ENCODE data around the gene C12orf75.
"Not testable (repeated sequence)": the region's sequence is repeated elsewhere in the genome, so short reads cannot be mapped to it uniquely, and the experiment has no call there.

Gene C12orf75

DNA sequence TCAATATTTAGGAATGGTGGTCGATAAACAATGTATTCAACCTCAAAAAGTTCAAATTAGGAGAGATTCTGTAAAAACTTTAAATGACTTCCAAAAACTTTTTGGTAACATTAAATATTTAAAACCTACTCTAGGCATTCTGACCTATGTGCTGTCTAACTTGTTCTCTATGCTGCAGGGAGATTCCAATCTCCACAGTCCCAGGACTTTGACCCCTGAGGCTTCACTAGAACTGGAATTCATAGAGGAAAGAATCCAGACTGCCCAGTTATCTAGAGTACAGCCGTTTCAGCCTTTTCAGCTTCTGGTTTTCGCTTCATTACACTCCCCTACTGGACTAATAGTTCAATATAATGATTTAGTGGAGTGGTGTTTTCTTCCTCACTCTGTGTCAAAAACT, 21.1 kb upstream of the C12orf75 start:
- not testable (repeated sequence) for DNase-seq (ENCODE audit: low spot score)

DNA sequence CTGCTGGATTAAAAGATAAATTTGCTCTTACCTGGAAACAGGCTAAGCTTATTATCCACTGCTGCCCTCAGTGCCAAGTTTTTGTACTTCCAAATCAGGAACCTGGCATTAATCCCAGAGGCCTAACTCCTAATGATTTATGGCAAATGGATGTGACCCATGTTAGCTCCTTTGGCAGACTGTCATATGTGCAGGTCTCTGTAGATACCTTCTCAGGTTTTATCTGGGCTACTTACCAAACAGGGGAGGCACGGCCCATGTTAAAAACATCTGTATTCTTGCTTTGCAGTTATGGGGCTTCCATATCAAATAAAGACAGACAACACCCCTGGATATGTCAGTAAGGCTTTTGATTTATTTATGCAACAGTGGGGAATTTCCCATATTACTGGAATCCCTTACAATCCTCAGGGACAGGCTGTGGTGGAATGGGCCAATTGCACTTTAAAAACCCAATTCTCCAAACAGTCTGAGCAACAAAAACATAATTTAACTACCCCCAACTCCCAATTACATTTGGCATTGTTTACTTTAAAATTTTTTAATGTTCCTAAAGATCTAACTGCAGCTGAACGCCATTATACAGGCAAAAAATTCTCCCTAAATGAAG, 19.9 kb upstream of the C12orf75 start:
- not testable (repeated sequence) for DNase-seq (ENCODE audit: low spot score)

DNA sequence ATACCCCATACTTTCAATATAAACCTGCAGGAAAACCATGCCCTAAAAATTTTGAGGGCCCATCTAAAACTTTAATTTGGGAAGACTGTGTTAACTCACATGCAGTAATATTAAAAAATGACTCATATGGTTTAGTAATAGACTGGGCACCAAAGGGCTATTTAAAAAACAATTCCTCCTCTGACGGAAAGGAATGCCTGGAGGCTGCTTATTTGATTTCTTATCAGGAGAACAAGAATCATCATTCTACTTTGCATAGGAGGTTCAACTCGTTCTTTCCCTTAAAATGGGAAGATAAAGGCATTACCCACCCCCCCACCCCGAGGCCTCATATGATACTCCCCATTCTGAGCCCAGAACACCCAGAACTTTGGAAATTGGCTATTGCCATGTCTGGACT, 18.6 kb upstream of the C12orf75 start:
- not testable (repeated sequence) for DNase-seq (ENCODE audit: low spot score)

DNA sequence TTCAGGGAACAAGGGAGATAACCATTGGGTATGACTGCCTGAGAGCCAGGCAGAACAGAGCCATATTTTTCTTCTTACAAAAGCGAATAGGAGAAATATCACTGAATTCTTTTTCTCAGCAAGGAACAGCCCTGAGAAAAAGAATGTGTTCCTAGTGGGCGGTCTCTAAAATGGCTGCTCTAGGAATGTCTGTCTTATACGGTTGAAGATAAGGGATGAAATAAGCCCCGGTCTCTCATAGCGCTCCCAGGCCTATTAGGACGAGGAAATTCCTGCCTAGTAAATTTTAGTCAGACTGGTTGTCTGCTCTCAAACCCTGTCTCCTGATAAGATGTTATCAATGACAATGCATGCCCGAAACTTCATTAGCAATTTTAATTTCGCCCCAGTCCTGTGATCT, 16.7 kb upstream of the C12orf75 start:
- not testable (repeated sequence) for DNase-seq (ENCODE audit: low spot score)

DNA sequence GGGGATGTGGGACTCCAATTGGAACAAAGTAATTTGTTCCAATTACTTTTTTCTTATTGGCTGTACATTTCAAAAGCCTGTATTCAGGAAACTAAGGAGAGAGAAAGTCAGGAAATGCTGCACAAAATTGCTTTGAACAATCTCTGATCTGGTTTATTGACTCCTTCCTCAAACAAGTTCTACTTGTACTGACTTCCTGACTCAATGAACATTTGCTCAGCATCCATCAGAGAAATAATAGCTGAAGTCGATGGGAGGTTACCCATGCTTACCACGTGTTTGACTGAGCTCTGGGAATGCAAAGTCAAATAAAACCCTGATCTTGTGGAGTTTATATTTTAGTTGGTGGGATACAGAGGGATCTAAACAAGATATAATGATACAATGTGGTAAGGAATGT, 15.4 kb upstream of the C12orf75 start:
- no peak for DNase-seq (ENCODE audit: low spot score)

DNA sequence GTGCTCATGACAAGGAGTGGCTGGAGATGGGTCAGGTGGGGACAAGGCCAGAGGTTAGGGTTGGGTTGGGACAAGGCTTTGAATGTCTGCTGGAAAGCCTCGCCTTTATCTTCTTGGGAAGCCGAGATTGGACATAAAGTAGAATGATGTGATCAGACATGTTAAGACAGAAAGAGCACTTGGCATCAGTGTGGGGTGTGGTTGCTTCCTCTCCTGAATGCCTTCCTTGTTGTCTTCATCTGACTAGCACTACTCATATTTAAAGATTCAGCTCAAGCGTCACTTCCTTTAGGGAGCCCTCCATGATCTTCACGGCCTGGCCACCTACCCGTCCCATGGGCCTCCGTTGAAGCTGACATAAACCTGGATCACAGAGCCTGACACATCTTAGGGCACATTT, 14.8 kb upstream of the C12orf75 start:
- DNase-seq (ENCODE audit: low spot score), result no peak

DNA sequence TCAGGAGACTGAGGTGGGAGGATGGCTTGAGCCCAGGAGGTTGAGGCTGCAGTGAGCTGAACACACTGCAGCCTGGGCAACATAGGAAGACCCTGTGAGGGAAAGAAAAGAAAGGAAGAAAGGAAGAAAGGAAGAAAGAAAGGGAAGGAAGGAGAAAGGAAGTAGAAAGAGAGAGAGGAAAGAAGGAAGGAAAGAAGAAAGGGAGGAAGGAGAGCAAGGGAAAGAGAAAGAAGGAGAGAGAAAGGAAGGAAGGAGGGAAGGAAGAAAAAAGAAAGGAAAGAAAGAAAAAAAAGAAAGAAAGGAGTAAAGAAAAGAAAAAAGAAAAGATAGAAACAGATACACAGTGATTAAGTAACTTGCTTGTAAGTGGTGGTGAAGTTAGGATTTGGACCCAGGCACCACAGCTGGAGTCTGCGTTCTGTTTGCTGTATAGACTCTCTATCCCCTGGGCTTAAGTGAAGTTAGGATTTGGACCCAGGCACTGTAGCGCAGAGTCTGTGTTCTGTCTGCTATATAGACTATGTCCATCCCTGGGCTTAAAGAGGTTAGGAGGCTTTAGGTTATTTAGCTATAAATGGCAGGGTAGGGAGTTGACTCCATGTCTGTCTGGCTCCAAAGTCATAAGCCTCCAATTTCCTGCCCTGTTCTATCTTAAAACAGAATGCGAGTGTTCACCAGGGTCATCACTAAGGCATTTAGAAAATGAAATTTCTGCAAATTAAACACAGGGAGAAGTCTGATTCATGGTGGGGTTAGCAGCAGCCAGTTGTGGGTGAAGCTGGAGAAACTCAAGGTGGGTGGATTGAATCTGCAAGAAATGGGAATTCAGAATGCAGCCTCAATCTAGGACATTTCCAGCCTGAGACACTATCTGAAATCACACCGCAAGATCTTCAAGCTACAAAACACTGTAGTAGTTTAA, 13.3 kb upstream of the C12orf75 start:
- no peak for DNase-seq (ENCODE audit: low spot score)

DNA sequence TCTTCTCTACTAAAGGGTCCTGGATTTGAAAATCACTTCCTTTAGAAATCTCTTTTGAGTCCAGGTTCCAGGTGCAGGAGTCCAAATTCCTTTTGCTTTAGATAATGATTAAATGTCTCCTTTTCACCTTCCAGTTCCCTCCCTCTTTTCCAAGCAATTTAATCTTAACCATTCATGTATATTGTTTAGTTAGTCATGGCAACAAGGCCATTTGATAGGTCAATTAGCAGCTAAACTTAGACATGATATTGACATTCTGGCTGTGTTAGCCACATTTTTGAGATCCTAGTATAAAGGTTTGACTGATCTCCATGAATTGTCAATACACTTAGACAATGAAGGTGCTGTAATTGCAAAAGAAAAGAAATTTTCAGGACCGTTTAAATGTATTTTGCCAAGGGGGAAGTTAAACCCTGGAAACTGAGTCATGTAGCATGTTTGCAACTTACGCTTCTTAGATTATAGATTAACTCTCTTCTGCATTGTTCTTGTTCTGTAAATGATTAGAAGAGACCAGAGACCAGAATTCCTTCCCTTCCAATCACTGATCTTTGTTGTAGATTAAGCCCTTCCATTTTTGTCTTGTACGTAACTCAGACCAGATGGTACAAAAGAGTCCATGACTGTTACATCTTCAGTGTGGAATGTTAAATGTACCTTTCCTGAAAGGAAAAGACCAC, 12.4 kb upstream of the C12orf75 start:
- peak; percentile 15 for DNase-seq (ENCODE audit: low spot score)

DNA sequence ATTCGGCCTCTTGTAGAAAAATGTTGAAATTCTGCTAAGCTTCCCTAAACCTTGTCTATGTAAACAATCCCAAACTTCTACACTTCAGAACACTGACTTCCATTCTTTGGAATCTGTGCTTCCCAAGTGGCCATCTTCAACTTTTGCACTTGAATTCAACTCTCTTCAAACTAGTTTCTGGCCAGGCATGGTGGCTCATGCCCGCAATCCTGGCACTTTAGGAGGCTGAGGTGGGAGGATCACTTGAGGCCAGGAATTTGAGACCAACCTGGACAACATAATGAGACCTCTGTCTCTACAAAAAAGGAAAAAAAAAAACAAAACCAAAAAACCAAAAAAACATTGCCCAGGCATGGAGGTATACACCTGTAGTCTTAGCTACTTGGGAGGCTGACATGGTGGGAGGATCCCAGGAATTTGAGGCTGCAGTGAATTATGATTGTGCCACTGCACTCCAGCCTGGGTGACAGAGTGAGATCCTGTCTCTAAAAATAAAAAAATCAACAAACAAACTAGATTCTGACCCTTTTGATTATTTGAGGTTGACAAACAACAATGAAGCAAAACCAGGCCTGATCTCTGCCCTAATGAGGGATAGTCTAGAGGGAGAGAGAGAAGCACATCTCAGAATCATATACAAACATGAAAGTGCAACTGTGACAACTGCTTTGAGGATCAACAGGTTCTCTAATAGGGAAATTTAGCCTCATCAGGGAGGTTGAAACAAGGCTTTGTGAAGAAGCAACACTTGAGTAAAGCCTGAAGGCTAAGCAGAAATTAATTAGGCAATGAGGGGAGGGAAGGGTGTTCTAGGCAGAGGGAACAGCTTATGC, 11.6 kb upstream of the C12orf75 start:
- no peak for DNase-seq (ENCODE audit: low spot score)

DNA sequence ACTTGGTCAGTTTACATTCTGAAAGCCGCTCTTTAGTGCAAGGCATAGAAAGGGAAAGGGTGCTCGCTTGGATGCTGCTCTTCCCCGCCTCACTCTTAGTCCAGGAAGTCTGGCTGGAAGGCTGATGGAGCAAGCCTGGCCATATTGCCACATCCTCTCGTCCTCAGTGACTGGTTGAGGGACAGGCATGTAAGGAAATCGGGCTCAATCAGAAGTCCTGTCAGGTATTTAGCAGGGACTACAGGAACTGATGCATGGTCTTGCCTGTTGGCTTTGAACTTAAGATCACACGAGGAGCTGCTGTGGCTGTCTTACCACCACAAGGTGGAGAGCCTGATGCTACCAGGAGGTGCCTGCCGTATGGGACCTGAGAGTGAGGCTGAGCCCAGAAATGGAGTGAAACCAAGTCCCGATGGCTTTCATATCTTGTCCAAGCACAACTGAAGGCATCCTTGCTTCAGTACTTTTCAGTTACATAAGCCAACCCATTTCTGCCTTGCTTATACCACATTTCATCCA, 10.7 kb upstream of the C12orf75 start:
- no peak for DNase-seq (ENCODE audit: low spot score)

DNA sequence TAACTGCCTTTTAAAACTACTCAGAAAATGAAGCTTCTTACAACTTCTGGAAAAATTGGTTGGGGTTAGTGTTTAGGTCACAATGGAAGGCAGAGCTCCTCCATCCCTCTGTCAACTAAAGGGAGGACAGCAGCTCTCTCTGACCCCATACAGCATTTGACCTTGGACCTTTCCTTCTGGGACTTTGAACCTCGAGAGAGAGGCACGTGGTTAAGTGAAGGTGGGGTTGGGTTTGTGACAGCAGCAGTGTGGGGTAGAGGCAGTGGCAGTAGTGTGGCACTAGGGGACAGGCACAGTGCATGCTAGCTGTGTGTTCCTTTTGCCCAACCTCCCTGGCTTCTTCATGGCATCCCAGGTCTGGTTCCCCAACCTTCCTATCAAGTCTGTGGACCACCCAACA, 9.4 kb upstream of the C12orf75 start:
- no peak for DNase-seq (ENCODE audit: low spot score)

DNA sequence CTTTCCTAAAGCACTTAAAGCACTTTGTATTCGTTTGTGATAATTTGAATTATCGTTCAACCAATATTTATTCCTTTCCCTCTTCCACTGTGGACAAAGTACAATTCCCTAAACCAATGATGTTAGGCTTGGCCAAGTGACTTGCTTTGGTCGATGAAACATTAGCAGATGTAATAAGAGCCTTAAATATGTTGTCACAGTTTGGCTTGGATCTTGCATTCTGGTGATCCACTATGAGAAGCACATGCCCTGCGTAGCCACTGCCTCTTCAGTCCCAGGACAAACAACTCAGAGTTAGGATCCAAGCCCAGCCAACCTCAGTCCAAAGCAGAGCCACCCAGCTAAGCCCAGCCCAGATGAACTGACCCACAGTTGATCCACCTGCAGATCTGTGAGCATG, 8.4 kb upstream of the C12orf75 start:
- no peak for DNase-seq (ENCODE audit: low spot score)

DNA sequence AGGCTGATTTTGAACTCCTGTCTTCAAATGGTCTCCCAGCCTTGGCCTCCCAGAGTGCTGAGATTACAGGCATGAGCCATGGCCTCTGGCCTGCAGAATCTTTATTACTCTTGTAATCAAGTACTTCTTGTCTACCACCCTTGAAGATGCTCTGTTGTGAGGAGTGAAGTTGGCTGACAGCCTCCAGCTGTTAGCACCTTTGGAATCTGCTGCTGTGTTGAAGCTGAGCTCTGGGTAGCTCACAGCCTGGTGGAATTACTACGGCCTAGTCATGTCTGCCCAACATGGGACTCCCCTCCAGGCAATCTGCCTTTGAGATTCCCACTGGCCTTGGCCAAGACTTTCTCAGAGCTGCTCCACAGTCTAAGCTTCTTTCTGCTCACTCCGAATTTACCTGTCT, 5.8 kb upstream of the C12orf75 start:
- no peak for DNase-seq (ENCODE audit: low spot score)

DNA sequence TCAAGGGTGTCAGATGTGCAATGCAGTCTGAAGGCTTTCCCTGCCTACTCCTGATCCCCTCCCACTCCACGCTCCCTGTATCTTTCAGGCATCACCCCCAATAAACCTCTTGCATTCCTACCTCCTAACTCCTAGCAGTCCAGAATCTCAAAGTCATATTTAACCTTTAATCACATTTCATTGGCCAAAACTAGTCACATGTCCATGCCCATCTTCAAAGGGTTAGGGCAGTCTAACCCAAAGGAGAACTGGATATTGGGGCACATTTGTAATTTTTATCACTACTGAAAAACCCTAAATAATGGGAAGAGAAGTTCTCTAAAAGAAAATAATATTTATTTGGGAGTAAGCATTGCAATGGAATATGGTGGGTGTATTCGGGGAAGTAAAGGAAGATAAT, 5.4 kb upstream of the C12orf75 start:
- no peak for DNase-seq (ENCODE audit: low spot score)

DNA sequence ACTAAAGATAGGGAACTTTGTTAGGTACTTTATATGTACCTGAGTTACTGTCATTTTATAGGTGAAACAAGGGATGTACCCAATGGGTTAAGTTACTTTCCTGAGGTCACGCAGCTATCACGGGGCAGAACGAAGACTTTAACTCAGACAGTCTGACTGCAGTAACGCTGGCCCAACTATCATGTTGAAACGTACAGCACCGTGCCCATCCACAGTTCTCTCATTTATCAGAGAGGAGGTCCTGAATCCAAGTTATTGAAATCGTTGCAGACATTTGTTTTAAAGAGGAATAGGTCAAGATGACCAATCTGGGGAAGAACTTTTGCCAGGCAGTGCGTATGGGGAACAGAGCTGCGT, 587 bp upstream of the C12orf75 start:
- no peak for DNase-seq (ENCODE audit: low spot score)

DNA sequence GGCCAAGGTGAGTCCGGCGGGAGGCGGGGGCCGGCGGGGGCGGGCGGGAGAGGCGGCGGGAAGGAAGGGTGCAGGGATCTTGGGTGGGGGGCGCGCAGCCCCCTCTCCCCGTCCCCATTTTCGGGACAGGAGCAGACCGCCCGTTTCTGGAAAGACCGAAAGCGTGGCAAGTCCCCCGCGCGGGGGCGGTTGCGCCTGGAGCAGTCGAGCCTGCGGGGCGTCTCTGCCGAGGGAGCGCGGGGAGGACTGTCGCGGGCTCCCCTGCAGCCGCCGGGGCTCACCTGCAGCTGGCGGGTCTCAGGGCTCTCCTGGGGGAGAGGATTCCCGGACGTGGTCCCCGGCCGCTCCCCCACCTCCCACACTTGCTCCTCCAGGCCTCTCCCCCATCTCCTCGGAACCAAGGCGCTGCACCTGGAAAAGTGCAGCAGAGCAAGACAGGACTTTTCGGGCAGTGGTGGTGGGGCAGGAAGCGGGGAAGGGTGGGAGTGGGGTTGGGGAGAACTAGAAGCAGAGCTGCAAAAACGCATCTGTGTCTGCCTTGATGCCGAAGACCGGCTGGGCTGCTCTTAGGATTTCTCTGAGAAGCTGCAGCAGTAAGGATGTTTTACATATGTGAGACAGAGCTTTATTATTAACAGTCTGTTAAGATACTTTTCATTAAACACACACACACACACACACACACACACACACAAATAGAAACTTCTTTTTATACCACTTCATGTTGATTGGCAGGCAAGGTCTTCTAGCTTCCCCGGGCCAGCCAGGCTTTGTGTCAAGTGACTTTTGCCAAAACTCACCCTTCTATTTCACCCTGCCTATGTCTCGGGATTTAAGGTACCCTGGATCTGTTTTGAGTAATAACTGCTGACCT, 677 bp downstream of the C12orf75 start:
- peak; percentile 25 for DNase-seq (ENCODE audit: low spot score)

DNA sequence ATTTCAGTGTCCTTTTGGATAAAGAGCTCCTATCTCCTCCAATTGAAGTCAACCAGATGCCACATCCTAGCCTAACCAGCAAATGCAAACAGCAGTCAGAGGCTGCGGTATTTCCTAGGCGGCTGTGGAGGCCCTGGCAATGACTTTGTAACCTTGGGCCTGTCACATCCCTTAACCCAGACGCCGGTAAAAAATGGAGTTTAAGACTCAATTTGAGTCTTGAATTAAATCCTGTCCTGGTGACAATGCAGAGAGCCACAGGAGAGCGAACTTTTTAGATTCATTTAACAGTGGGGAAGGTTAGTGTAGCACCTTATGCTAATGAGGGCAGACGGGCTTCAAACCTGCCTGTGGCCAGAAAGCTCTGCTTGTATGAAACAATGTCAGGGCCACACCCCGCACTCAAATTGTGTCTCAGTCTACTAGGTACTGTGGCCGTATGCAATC, 1.3 kb downstream of the C12orf75 start:
- no peak for DNase-seq (ENCODE audit: low spot score)

DNA sequence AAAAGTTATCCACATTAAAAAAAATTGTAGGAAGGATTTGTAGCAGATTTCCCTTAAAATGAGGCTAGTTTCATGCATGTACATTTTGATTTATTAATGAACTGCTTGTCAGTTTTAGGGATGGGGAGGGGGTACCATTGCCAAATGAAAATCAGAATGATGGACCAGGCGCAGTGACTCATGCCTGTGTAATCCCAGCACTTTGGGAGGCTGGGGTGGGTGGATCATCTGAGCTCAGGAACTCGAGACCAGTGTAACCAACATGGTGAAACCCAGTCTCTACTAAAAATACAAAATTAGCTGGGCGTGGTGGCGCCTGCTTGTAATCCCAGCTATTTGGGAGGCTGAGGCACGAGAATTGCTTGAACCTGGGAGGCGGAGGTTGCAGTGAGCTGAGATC, 1.8 kb downstream of the C12orf75 start:
- DNase-seq (ENCODE audit: low spot score), result not testable (repeated sequence)

DNA sequence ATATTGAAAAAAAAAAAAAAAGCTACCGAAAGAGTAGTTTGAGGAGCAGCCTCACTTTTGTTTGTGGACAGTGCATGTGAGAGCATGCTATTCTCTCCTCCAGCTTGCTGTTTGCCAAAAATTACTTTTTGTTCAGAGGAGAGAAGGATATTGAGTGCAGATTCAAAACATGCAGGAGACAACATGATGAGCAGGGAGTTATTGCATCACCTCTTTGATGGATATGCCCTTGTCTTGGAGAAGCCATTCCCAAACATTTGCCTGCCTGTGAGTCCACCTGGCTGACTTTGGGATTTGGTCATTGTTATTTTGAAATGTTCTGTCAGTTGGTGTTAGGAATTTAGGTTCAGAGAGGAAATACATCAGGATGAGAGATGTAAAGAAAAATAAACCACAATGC, 2.4 kb downstream of the C12orf75 start:
- DNase-seq (ENCODE audit: low spot score), result no peak

DNA sequence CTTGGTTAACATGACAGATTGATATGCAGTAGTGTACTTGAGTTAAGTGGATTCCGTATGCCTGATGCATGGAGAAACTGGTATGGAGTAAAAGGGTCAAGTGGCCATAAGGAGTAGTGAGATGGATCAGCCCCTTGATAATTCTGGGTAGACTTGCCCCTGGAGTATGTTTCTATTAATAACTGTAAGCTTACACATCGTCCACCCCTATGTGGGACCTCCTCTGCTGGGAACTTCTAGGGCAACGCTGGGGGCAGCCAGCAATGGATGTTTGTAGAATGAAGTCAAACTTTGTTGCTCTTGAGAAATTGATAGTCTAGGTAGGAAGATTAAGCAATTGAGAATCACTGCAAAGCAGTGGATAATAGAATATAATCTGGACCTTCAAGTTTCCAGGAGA, 3.5 kb downstream of the C12orf75 start:
- no peak for DNase-seq (ENCODE audit: low spot score)

All from SK-N-DZ (cell line).